ENCODE data around the gene GHR.

Gene GHR

GRCh38 chr5:42587096-42587723 is 164.0 kb downstream of the GHR start:
- TF ChIP-seq, protein P1, sequence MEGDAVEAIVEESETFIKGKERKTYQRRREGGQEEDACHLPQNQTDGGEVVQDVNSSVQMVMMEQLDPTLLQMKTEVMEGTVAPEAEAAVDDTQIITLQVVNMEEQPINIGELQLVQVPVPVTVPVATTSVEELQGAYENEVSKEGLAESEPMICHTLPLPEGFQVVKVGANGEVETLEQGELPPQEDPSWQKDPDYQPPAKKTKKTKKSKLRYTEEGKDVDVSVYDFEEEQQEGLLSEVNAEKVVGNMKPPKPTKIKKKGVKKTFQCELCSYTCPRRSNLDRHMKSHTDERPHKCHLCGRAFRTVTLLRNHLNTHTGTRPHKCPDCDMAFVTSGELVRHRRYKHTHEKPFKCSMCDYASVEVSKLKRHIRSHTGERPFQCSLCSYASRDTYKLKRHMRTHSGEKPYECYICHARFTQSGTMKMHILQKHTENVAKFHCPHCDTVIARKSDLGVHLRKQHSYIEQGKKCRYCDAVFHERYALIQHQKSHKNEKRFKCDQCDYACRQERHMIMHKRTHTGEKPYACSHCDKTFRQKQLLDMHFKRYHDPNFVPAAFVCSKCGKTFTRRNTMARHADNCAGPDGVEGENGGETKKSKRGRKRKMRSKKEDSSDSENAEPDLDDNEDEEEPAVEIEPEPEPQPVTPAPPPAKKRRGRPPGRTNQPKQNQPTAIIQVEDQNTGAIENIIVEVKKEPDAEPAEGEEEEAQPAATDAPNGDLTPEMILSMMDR (IDR thresholded peaks at IDR 0.05; ENCODE audit: low read depth, low read length, missing control alignments), result no peak
- H3K4me3 ChIP-seq (replicated peaks; ENCODE audit: low read depth, low read length), result no peak overlapping the region
- no peak for DNase-seq (ENCODE audit: extremely low read depth, low read depth)

DNA sequence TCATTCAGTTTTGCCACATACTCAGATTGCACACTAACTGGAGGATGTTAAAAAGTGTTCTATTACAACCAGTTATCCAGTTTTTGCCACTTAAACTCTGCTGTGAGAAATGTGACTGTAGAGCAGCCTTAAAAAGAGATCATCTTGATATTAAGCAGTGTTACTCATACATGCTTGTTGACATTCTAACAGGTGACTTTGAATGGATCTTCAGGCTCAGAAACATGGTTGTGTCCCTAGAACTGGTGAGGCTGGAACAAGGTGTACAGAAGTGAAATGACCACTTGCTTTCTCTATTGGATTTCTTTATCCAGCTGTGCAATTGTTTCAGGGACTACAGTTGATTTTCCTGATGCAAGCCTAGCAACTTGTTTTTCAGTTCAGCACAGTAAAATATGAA is 167.3 kb downstream of the GHR start:
- no peak for DNase-seq (ENCODE audit: extremely low read depth, low read depth)
- H3K4me3 ChIP-seq (replicated peaks; ENCODE audit: low read depth, low read length), result no peak overlapping the region
- TF ChIP-seq, protein P1 (IDR thresholded peaks at IDR 0.05; ENCODE audit: low read depth, low read length, missing control alignments), result no peak

GRCh38 chr5:42591015-42591414 is 167.8 kb downstream of the GHR start:
- no peak overlapping the region for H3K4me3 ChIP-seq (replicated peaks; ENCODE audit: low read depth, low read length)
- no peak for DNase-seq (ENCODE audit: extremely low read depth, low read depth)
- TF ChIP-seq, protein P1 (IDR thresholded peaks at IDR 0.05; ENCODE audit: low read depth, low read length, missing control alignments), result no peak

DNA sequence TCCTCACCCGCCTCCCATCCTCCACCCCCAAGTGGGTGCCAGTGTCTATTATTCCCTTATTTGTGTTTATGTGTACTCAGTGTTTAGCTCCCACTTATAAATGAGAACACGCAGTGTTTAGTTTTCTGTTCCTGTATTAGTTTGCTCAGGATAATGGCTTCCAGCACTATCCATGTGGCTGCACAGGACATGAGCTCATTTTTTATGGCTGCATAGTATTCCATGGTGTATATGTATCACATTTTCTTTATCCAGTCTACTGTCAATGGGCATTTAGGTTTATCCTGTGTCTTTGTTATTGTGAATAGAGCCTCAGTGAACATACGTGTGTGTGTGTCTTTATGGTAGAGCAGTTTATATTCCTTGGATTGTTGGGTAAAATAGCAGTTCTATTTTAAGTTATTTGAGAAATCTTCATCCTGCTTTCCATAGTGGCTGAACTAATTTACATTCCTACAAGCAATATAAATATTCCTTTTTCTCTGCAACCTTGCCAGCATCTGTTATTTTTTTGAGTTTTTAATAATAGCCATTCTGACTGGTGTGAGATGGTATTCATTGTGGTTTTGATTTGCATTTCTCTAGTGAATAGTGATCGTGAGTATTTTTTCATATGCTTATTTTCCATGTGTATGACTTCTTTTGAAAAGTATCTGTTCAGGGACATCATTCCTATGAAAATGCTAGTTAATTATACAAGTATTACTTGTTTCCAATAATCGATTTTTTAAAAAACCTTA is 169.3 kb downstream of the GHR start:
- DNase-seq (ENCODE audit: extremely low read depth, low read depth), result no peak
- TF ChIP-seq, protein P1 (IDR thresholded peaks at IDR 0.05; ENCODE audit: low read depth, low read length, missing control alignments), result no peak
- no peak overlapping the region for H3K4me3 ChIP-seq (replicated peaks; ENCODE audit: low read depth, low read length)

DNA sequence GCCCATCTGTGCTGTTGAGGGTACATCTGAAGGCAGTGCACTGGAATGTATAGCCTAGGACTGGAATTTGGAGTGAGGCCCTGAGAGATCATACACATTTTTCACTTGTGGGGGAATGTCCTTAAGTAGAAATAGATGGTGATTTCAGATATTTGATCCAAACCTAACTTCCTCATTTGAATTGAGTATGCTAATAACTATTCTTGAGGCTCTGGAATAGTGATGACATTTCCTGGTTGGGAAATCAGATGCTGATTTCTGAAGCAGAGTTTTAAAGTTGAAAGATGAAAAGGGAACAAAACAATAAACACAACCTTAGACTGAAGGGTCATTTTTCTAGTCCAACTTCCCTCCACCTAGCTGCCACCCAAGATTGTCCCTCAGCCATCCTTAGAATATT is 170.4 kb downstream of the GHR start:
- no peak for DNase-seq (ENCODE audit: extremely low read depth, low read depth)
- no peak overlapping the region for H3K4me3 ChIP-seq (replicated peaks; ENCODE audit: low read depth, low read length)
- TF ChIP-seq, protein P1 (IDR thresholded peaks at IDR 0.05; ENCODE audit: low read depth, low read length, missing control alignments), result no peak

- TF ChIP-seq, protein P1 (IDR thresholded peaks at IDR 0.05; ENCODE audit: low read depth, low read length, missing control alignments), result no peak
These were observed 172.4 kb downstream of the GHR start for GRCh38 chr5:42595597-42595996.

More at GRCh38 chr5:42595597-42595996, 172.4 kb downstream of the GHR start:
- no peak overlapping the region for H3K4me3 ChIP-seq (replicated peaks; ENCODE audit: low read depth, low read length)
- no peak for DNase-seq (ENCODE audit: extremely low read depth, low read depth)
